ENCODE measurements around the gene TLE5. TPM values are rescaled to one million over a fixed set of nuclear protein-coding genes. Genes with fewer than 3 reads are reported as not detected.

The TLE5 gene
- total RNA-seq, 1 donor from 2014 or later = 428 TPM

Other genes starting within 250 kb of the TLE5 start
- 2.3 and 2.4 TPM in 2 replicates for gene ZNF554, start 242.6 kb downstream of the TLE5 start, total RNA-seq
- 0.66 and 1.3 TPM in 2 replicates for gene ZNF555, start 221.0 kb downstream of the TLE5 start, total RNA-seq
- not detected in 2 replicates for gene ZNF556, start 195.2 kb downstream of the TLE5 start, total RNA-seq
- 2.7 and 3.1 TPM in 2 replicates for gene ZNF57, start 161.6 kb downstream of the TLE5 start, total RNA-seq
- gene ZNF77, start 117.5 kb downstream of the TLE5 start, total RNA-seq = 3.5 and 4.0 TPM in 2 replicates
- gene TLE6, start 84.9 kb downstream of the TLE5 start, total RNA-seq = 1.4 and 1.5 TPM in 2 replicates
- gene TLE2, start 33.2 kb downstream of the TLE5 start, total RNA-seq = 2.2 and 2.4 TPM in 2 replicates
- gene GNA11, start 31.9 kb upstream of the TLE5 start, total RNA-seq = 5.6 and 7.1 TPM in 2 replicates
- gene GNA15, start 73.5 kb upstream of the TLE5 start, total RNA-seq = 174 and 176 TPM in 2 replicates
- 48.5 and 48.9 TPM in 2 replicates for gene S1PR4, start 116.3 kb upstream of the TLE5 start, total RNA-seq
- gene NCLN, start 123.4 kb upstream of the TLE5 start, total RNA-seq = 86.3 and 88.1 TPM in 2 replicates
- gene CELF5, start 162.2 kb upstream of the TLE5 start, total RNA-seq = 0.16 and 0.18 TPM in 2 replicates